ENCODE measurements around the gene CCDC102A.

Gene CCDC102A

GRCh38 chr16:57537581-57538234 is 1.3 kb upstream of the CCDC102A start:
- DNase-seq (ENCODE audit: low spot score): peak; percentile 2

GRCh38 chr16:57537194-57537505 is 779 bp upstream of the CCDC102A start:
- DNase-seq (ENCODE audit: low spot score): peak; percentile 6

GRCh38 chr16:57535680-57536305 is 578 bp downstream of the CCDC102A start:
- peak; percentile 99 for DNase-seq (ENCODE audit: low spot score)

GRCh38 chr16:57534881-57535658 is 1.3 kb downstream of the CCDC102A start:
- DNase-seq (ENCODE audit: low spot score): peak; percentile 11

GRCh38 chr16:57534337-57534880 is 2.0 kb downstream of the CCDC102A start:
- DNase-seq (ENCODE audit: low spot score): no peak

GRCh38 chr16:57533431-57534336 is 2.7 kb downstream of the CCDC102A start:
- peak; percentile 19 for DNase-seq (ENCODE audit: low spot score)

GRCh38 chr16:57532266-57532625 is 4.1 kb downstream of the CCDC102A start:
- DNase-seq (ENCODE audit: low spot score): no peak

GRCh38 chr16:57531635-57532265 is 4.6 kb downstream of the CCDC102A start:
- no peak for DNase-seq (ENCODE audit: low spot score)

- no peak for DNase-seq (ENCODE audit: low spot score)
Observed at GRCh38 chr16:57531253-57531575, 5.2 kb downstream of the CCDC102A start.

GRCh38 chr16:57530522-57531252 is 5.7 kb downstream of the CCDC102A start:
- peak; percentile 2 for DNase-seq (ENCODE audit: low spot score)

- DNase-seq (ENCODE audit: low spot score): peak; percentile 73
Observed at GRCh38 chr16:57530104-57530521, 6.3 kb downstream of the CCDC102A start.

- DNase-seq (ENCODE audit: low spot score): no peak
Observed at GRCh38 chr16:57529391-57530103, 6.8 kb downstream of the CCDC102A start.

GRCh38 chr16:57528499-57529390 is 7.6 kb downstream of the CCDC102A start:
- DNase-seq (ENCODE audit: low spot score): no peak

GRCh38 chr16:57527610-57528360 is 8.6 kb downstream of the CCDC102A start:
- no peak for DNase-seq (ENCODE audit: low spot score)

- no peak for DNase-seq (ENCODE audit: low spot score)
Observed at GRCh38 chr16:57527027-57527426, 9.3 kb downstream of the CCDC102A start.

GRCh38 chr16:57526498-57526897 is 9.9 kb downstream of the CCDC102A start:
- DNase-seq (ENCODE audit: low spot score): no peak

GRCh38 chr16:57525761-57526160 is 10.6 kb downstream of the CCDC102A start:
- no peak for DNase-seq (ENCODE audit: low spot score)

GRCh38 chr16:57522960-57523359 is 13.4 kb downstream of the CCDC102A start:
- no peak for DNase-seq (ENCODE audit: low spot score)

Data from AG20443 (cell line).